C4-2B (cell line): ENCODE measurements around the gene CNGB1.

Experiments used
- H3K27ac ChIP-seq: fragments of 450-650 bp; 2 replicates; pipeline ENCODE4 v1.5.1; 2017
- ZFX ChIP-seq: fragments of 450-650 bp; IDR thresholded peaks from 2 replicates; pipeline ENCODE4 v1.6.1; 2017
- TF ChIP-seq, protein P1 (sequence below): fragments of 450-650 bp; conservative IDR thresholded peaks from 2 replicates; pipeline ENCODE4 v1.5.1; 2017; ENCODE audit warnings: mild to moderate bottlenecking

The CNGB1 gene

DNA sequence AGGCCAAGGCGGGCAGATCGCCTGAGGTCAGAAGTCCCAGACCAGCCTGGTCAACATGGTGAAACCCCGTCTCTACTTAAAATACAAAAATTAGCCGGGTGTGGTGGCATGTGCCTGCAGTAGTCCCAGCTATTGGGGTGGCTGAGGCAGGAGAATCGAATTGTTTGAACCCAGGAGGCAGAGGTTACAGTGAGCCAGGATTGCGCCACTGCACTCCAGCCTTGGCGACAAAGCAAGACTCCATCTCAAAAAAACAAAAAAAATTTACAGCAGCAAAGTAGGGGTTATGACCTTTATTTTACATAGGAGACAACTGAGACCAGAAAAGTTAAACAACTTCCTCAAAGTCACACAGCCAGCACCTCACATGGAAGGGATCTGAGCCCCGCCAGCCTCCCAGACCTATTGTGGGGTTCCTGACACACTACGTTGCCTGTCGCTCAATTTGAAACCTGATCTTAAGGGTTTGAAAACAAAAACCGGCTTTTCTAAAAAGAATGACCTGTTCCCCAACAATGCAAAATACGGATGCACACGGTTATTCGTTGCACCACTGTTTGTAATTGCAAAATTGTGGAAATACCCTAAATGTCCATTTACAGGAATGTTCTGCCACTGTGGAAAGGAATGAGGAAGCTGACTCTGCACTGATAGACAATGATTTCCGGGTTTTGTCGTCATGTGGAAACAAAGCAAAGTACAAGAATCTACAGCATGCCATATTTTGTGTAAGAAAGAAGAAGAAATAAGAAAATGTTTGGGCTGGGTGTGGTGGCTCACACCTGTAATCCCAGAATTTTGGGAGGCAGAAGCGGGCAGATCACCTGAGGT is 77.2 kb downstream of the CNGB1 start:
- TF ChIP-seq, protein P1, sequence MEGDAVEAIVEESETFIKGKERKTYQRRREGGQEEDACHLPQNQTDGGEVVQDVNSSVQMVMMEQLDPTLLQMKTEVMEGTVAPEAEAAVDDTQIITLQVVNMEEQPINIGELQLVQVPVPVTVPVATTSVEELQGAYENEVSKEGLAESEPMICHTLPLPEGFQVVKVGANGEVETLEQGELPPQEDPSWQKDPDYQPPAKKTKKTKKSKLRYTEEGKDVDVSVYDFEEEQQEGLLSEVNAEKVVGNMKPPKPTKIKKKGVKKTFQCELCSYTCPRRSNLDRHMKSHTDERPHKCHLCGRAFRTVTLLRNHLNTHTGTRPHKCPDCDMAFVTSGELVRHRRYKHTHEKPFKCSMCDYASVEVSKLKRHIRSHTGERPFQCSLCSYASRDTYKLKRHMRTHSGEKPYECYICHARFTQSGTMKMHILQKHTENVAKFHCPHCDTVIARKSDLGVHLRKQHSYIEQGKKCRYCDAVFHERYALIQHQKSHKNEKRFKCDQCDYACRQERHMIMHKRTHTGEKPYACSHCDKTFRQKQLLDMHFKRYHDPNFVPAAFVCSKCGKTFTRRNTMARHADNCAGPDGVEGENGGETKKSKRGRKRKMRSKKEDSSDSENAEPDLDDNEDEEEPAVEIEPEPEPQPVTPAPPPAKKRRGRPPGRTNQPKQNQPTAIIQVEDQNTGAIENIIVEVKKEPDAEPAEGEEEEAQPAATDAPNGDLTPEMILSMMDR, result no peak
- TF ChIP-seq ZFX, result no peak
- H3K27ac ChIP-seq, result no peak overlapping the region

DNA sequence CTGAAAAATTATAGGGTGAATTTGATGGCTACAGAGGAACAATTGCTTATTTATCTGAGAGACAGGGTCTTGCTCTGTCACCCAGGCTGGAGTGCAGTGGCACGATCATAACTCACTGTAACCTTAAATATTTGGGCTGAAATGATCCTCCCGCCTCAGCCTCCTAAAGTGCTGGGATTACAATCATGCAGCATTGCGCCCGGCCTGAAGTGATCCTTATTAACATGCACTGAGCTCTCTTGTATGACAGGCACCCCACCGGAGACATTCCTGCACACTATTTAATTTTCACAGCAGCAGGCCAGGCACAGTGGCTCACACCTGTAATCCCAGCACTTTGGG is 77.7 kb downstream of the CNGB1 start:
- H3K27ac ChIP-seq, result no peak overlapping the region
- TF ChIP-seq ZFX, result no peak
- TF ChIP-seq, protein P1, result no peak

DNA sequence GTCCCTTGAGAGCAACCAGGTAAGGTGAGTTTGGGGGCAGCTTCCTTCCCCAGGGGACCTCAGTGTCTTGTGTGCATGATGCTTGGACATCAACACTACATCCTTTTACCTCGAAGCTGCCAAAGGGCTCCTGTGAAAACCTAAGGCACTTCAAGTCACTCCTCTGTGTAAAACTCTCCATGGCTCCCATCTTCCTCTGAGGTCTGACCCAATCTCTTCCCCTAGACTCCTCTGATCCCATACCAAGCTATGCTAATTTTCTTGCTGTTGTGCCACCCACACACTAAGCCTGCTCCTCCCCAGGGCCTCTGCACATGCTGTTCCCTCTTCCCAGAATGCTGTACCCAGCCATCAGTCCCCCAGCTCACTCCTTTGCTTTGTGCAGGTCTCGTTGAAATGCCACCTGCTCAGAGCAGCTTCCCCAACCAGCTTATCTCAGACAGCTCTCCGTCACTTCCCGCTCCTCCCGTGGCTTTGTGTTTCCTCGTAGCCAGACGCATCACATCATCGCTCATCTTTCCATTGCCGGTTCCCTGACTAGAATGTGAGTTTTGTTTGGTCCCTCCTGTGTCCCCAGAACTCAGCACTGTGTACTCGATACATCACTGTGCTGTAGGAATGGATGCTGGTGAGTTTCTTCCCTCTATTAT is 78.4 kb downstream of the CNGB1 start:
- H3K27ac ChIP-seq, result no peak overlapping the region
- TF ChIP-seq, protein P1, result no peak
- no peak for TF ChIP-seq ZFX

DNA sequence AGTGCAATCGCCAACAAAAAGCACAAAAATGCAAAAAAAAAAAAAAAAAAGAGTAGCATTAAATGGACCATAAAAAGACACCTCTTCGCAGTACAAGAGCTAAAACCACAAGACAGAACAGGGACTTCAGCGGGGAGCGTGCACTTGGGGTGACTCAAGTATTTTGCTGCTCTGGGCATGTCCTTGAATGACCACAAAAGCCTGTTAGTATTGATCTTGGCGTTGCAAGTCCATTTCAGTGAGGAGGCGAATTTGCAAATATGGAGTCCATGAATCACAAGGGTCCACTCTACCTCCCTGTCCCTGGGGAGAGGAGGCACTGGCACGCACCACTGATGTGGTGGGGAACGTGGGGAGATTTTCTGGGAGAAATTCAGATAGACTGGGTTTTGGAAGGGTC is 78.9 kb downstream of the CNGB1 start:
- H3K27ac ChIP-seq, result no peak overlapping the region
- no peak for TF ChIP-seq ZFX
- TF ChIP-seq, protein P1, result no peak

DNA sequence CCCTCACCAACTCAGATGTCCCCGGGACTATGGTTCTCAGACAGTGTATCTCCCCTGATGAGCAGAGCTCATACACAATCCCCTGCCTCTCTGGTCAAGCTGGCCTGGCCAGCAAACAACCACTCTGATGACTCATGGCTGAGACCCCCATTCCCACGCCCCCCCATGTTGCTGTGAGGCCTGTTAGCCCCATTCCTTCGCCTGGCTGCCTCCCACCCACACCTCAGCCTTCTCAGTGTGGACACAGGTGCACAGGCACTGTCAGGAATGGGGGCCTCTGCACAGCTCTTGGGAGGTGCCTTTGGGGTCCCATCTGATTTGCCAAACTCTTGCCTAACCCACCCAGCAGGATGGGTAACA is 80.2 kb downstream of the CNGB1 start:
- no peak overlapping the region for H3K27ac ChIP-seq
- TF ChIP-seq, protein P1, result no peak
- TF ChIP-seq ZFX, result no peak

DNA sequence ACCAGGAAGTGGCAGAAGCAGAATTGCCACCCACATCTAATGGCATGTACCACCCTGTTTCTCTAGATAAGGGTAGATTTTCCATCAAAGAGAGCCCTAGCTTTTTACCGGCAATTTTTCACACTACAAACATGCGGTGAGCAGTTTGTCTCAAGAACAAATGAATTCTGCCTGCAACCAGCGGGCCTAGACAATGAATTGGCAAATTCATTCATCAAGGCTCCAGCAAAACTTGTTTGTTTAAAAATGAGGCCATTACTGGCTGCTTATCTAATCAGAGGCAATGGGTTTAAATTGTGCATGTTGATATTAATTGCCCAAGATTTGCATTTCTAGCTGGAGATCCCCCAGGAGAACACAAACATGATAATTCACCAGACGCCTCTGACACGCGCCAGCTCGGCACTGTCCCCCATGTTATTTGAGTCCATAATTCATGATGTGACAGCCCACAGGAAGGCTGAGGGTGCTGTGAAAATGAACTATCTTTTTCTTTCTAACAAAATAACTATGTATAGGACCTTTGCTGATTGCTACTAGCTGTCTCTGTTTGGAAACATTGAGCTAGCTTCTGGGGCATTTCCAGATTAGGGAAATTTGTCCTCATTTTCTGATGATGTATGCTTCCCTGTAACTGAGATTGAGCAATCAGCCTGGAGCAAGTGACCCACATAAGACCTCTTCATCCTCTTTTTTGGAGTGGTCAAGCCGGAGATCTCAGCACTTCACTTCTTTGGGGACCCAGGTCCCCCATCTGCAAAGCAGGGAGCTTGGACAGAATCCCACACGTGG is 80.8 kb downstream of the CNGB1 start:
- H3K27ac ChIP-seq, result no peak overlapping the region
- TF ChIP-seq, protein P1, result no peak
- no peak for TF ChIP-seq ZFX

DNA sequence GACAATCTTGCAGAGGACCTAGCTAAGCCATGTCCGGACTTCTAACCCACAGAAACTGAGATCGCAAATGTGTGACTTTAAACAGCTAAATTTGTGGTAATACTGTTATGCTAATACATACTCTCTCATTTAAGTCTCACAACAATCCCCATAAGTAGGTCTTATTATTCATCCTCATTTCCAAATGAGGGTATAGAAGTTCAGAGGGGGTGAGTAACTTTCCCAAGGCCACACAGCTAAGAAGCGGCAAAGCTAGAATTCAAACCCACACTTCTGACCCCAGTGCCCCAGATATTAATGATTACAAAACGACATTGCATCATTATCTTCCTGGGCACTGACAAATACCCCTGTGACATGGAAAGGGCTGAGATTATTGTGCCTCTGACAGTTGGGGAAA is 81.4 kb downstream of the CNGB1 start:
- no peak overlapping the region for H3K27ac ChIP-seq
- no peak for TF ChIP-seq ZFX
- TF ChIP-seq, protein P1, result no peak
